Endothelial cell of umbilical vein (primary cell): ENCODE data around the gene ARRDC2.
"Not testable (repeated sequence)": the region's sequence is repeated elsewhere in the genome, so short reads cannot be mapped to it uniquely, and the experiment has no call there.

Experiments used
- CTCF ChIP-seq, 2 donors: IDR thresholded peaks; 1 replicate in 1 of 2; 2 replicates in 1 of 2; pipeline ENCODE4 v1.5.1; 2011; ENCODE audit warnings: low read length in 2 of 2, mild to moderate bottlenecking in 2 of 2, moderate library complexity in 2 of 2, control low read depth in 1 of 2, inconsistent platforms in 1 of 2, low read depth in 1 of 2; ENCODE audit not compliant: insufficient read depth in 1 of 2; ENCODE audit errors: extremely low read depth in 1 of 2
- EZH2 ChIP-seq: IDR thresholded peaks from 2 replicates; pipeline ENCODE4 v1.6.1; 2012; ENCODE audit warnings: borderline replicate concordance, low read depth, mild to moderate bottlenecking, moderate library complexity, low read length, inconsistent platforms; ENCODE audit not compliant: severe bottlenecking
- FOS ChIP-seq: IDR thresholded peaks from 2 replicates; pipeline ENCODE4 v1.6.1; 2011; ENCODE audit warnings: mild to moderate bottlenecking, low read length, moderate library complexity, borderline replicate concordance; ENCODE audit not compliant: insufficient read depth
- JUN ChIP-seq: IDR thresholded peaks from 2 replicates; pipeline ENCODE4 v1.6.1; 2011; ENCODE audit warnings: borderline replicate concordance, low read depth; ENCODE audit not compliant: insufficient read length, insufficient read depth
- MYC ChIP-seq: IDR thresholded peaks from one replicate; pipeline ENCODE4 v1.6.1; 2011; ENCODE audit warnings: mild to moderate bottlenecking, low read depth, low read length
- POLR2A ChIP-seq: IDR thresholded peaks from 2 replicates; pipeline ENCODE4 v1.6.1; 2012; ENCODE audit warnings: low read depth, mild to moderate bottlenecking, control low read depth, low read length
- POLR2AphosphoS5 ChIP-seq: IDR thresholded peaks from 2 replicates; pipeline ENCODE4 v1.6.1; 2012; ENCODE audit warnings: low read depth, mild to moderate bottlenecking, control low read depth, low read length, moderate library complexity; ENCODE audit not compliant: insufficient read depth

DNA sequence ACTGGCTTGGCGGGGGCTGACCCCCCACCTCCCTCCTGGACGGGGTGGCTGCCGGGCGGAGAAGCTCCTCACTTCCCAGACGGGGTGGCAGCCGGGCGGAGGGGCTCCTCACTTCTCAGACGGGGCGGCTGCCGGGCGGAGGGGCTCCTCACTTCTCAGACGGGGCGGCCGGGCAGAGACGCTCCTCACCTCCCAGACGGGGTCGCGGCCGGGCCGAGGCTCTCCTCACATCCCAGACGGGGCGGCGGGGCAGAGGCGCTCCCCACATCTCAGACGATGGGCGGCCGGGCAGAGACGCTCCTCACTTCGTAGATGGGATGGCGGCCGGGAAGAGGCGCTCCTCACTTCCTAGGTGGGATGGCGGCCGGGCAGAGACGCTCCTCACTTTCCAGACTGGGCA lies 2.2 kb upstream of the ARRDC2 start:
- TF ChIP-seq POLR2A; FOS; JUN; EZH2; CTCF (IDR thresholded peaks at IDR 0.05; ENCODE audit: extremely low read depth in 1 of 2, insufficient read depth in 1 of 2, low read depth in 1 of 2, low read length in 2 of 2); POLR2AphosphoS5; MYC: not testable (repeated sequence)
